ENCODE data around the gene TEAD1.

DNA sequence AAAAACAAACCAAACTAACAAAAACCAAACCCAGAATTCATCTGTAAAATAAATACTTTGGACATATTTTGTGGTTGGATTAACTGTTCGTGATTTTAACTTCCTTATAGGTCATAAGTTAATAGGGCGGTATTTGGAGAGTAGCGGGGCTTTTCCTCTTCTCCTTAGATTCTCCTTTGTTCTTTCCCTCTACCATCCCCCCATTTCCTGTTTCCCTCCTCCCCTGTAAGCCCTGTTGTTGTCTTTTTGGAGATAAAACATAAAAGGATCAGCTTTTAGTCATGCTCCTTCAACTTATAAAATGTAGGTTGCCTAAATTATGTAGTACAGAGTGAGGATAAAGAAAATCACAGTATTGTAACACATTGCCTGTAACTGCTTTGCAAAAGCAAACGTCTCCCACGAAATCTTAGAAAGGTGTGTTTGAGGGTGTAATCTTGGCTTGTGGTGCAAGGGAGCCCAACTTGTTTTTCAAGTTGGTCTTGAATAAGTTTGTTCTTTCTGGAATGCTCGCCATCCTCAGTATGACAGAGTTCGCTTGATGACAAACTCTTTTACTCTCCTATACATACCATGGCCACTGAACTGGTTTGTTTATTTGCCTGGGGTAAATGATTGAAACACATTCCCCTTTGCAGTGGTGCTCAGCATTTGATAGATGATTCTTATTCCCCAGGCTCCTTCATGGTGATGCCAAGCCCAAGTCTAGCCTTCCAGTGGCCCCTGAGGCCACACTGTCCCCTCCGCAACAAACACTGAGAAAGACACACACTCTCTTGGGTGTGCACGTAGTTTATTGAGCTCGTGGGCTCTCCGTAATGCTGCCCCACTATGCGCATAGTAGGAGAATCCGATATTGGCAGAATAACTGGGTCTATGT lies 49.4 kb downstream of the TEAD1 start:
- TF ChIP-seq, protein P1, sequence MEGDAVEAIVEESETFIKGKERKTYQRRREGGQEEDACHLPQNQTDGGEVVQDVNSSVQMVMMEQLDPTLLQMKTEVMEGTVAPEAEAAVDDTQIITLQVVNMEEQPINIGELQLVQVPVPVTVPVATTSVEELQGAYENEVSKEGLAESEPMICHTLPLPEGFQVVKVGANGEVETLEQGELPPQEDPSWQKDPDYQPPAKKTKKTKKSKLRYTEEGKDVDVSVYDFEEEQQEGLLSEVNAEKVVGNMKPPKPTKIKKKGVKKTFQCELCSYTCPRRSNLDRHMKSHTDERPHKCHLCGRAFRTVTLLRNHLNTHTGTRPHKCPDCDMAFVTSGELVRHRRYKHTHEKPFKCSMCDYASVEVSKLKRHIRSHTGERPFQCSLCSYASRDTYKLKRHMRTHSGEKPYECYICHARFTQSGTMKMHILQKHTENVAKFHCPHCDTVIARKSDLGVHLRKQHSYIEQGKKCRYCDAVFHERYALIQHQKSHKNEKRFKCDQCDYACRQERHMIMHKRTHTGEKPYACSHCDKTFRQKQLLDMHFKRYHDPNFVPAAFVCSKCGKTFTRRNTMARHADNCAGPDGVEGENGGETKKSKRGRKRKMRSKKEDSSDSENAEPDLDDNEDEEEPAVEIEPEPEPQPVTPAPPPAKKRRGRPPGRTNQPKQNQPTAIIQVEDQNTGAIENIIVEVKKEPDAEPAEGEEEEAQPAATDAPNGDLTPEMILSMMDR (IDR thresholded peaks at IDR 0.05; ENCODE audit: insufficient read depth, low read length) = no peak
- TF ChIP-seq GABPA (IDR thresholded peaks at IDR 0.05; ENCODE audit: low read depth) = no peak
- TF ChIP-seq SPI1 (IDR thresholded peaks at IDR 0.05; ENCODE audit: borderline replicate concordance, low read depth) = no peak
- TF ChIP-seq POLR2AphosphoS5 (IDR thresholded peaks at IDR 0.05; ENCODE audit: low read depth) = no peak
